Esophagus squamous epithelium (tissue), 5 donors: ENCODE data around the gene IL19. TPM values are rescaled to one million over a fixed set of nuclear protein-coding genes. Genes with fewer than 3 reads are reported as not detected.

Experiments
- DNase-seq: peaks from one replicate; lab custom pipeline; 2025; lab: John Stamatoyannopoulos, UW
- H3K27ac ChIP-seq, 4 donors: fragments of 200-600 bp; sonication (generic); one replicate each; pipeline ENCODE4 v1.5.1; 2016 to 2019; ENCODE audit warnings: mild to moderate bottlenecking in 1 of 4
- H3K27me3 ChIP-seq, 4 donors: fragments of 200-600 bp; sonication (generic); 1 replicate in 3 of 4; 2 replicates in 1 of 4; pipeline versions ENCODE4 v1.5.1 to v1.6.0; 2017 to 2021; ENCODE audit warnings: antibody characterized with exemption in 1 of 4
- H3K36me3 ChIP-seq, 3 donors: fragments of 200-600 bp; sonication (generic); one replicate each; pipeline ENCODE4 v1.5.1; 2016 to 2019
- H3K4me1 ChIP-seq, 3 donors: fragments of 200-600 bp; sonication (generic); one replicate each; pipeline ENCODE4 v1.5.1; 2017 to 2019
- H3K4me3 ChIP-seq, 4 donors: fragments of 200-600 bp; sonication (generic); 1 replicate in 3 of 4; 2 replicates in 1 of 4; pipeline ENCODE4 v1.5.1; 2016 to 2019; ENCODE audit warnings: mild to moderate bottlenecking in 2 of 4, moderate library complexity in 1 of 4
- H3K9me3 ChIP-seq, 3 donors: fragments of 200-600 bp; sonication (generic); one replicate each; pipeline ENCODE4 v1.5.1; 2016 to 2019
- CTCF ChIP-seq, 6 experiments: fragments of 450-650 bp in 4 of 6; fragments of 200-600 bp in 2 of 6; sonication (generic) in 2 of 6; IDR thresholded peaks; one replicate each; pipeline ENCODE4 v1.5.1; 2016 to 2019; ENCODE audit warnings: antibody characterized with exemption in 6 of 6, mild to moderate bottlenecking in 4 of 6, moderate library complexity in 4 of 6
- POLR2A ChIP-seq, 4 donors: fragments of 450-650 bp; IDR thresholded peaks; one replicate each; pipeline ENCODE4 v1.6.1; 2017; ENCODE audit warnings: antibody characterized with exemption in 4 of 4, mild to moderate bottlenecking in 4 of 4, moderate library complexity in 3 of 4
- WGBS, 2 donors: methylation state at CpG; one replicate each; pipeline ENCODE4 v1.1.5; 2018; 5-methylcytosine and 5-hydroxymethylcytosine counted together
- intact Hi-C: fragments of 100-400 bp; cut with DNase I; formaldehyde crosslinking; loops from one replicate; pipeline ENCODE4 v1.15.0; 2022
- total RNA-seq, 4 donors: library from RNA; depleted of rRNA; stranded (reverse); fragments of >200 nt; gene quantifications; one replicate each; pipeline ENCODE4 v1.1.0, GENCODE V29; 2016
- donor health status: DM: yes; HTN: yes; CAD: no.

Gene IL19
- total RNA-seq, 4 donors from 2014 or later, result 0.23 to 16.8 (median 16.3) TPM; not detected in 1

GRCh38 chr1:206748348-206749030 lies 22.1 kb upstream of the IL19 start:
- TF ChIP-seq CTCF (IDR thresholded peaks at IDR 0.05) (no peak), POLR2A (IDR thresholded peaks at IDR 0.05) (no peak)
- Histone ChIP-seq H3K27ac (no peak overlapping the region), H3K36me3 (no peaks in the 10 kb centered on the region), H3K4me1 (no peaks in the 10 kb centered on the region), H3K9me3 (no peaks in the 10 kb centered on the region), H3K4me3 (no peak overlapping the region), H3K27me3 (peaks cover 0 to 10% (median 0%) of the 10 kb centered on the region in 4 donors)
- DNase-seq, result no peak
- intact Hi-C loops, result no loop called here
- 74 to 83% methylated on average over 3 of the region's 3 CpGs for WGBS, 2 donors

GRCh38 chr1:206751891-206752290 lies 18.7 kb upstream of the IL19 start:
- no peak overlapping the region for H3K4me3 ChIP-seq
- H3K36me3 ChIP-seq, result no peaks in the 10 kb centered on the region
- 46 to 58% methylated on average over 5 of the region's 5 CpGs for WGBS, 2 donors
- no peak for DNase-seq
- H3K4me1 ChIP-seq, result no peaks in the 10 kb centered on the region
- intact Hi-C loops, result no loop called here
- H3K9me3 ChIP-seq, result no peaks in the 10 kb centered on the region
- no peak for TF ChIP-seq CTCF (IDR thresholded peaks at IDR 0.05)
- no peak for TF ChIP-seq POLR2A (IDR thresholded peaks at IDR 0.05)
- H3K27ac ChIP-seq, result no peak overlapping the region
- peaks cover 0 to 16% (median 0%) of the 10 kb centered on the region in 4 donors for H3K27me3 ChIP-seq

- Histone ChIP-seq H3K27me3 (peaks cover 0 to 16% (median 0%) of the 10 kb centered on the region in 4 donors), H3K27ac (no peak overlapping the region), H3K4me1 (no peaks in the 10 kb centered on the region), H3K9me3 (no peaks in the 10 kb centered on the region), H3K36me3 (no peaks in the 10 kb centered on the region), H3K4me3 (no peak overlapping the region)
- DNase-seq, result no peak
- WGBS, 2 donors, result 68 to 92% methylated on average over 2 of the region's 2 CpGs
- intact Hi-C loops, result no loop called here
- TF ChIP-seq CTCF (IDR thresholded peaks at IDR 0.05), result no peak
- no peak for TF ChIP-seq POLR2A (IDR thresholded peaks at IDR 0.05)
Measured at GRCh38 chr1:206752481-206752880, 18.1 kb upstream of the IL19 start.

GRCh38 chr1:206753141-206753540 lies 17.4 kb upstream of the IL19 start:
- Histone ChIP-seq H3K9me3 (no peaks in the 10 kb centered on the region), H3K27ac (no peak overlapping the region), H3K4me3 (no peak overlapping the region), H3K27me3 (peaks cover 0 to 18% (median 0%) of the 10 kb centered on the region in 4 donors), H3K36me3 (no peaks in the 10 kb centered on the region), H3K4me1 (no peaks in the 10 kb centered on the region)
- 57 to 70% methylated on average over 3 of the region's 3 CpGs for WGBS, 2 donors
- no peak for DNase-seq
- intact Hi-C loops, result no loop called here
- no peak for TF ChIP-seq POLR2A (IDR thresholded peaks at IDR 0.05)
- no peak for TF ChIP-seq CTCF (IDR thresholded peaks at IDR 0.05)

GRCh38 chr1:206754011-206754410 lies 16.6 kb upstream of the IL19 start:
- H3K9me3 ChIP-seq, result no peaks in the 10 kb centered on the region
- H3K4me1 ChIP-seq, result no peaks in the 10 kb centered on the region
- TF ChIP-seq CTCF (IDR thresholded peaks at IDR 0.05) (no peak), POLR2A (IDR thresholded peaks at IDR 0.05) (no peak)
- H3K4me3 ChIP-seq, result no peak overlapping the region
- no peak for DNase-seq
- H3K27me3 ChIP-seq, result peaks cover 0 to 27% (median 0%) of the 10 kb centered on the region in 4 donors
- H3K27ac ChIP-seq, result no peak overlapping the region
- intact Hi-C loops, result no loop called here
- H3K36me3 ChIP-seq, result no peaks in the 10 kb centered on the region
- WGBS, 2 donors, result 45 to 67% methylated on average over 1 of the region's 1 CpG
